Measurements from ENCODE around the gene CABP7. TPM values are rescaled to one million over a fixed set of nuclear protein-coding genes. Genes with fewer than 3 reads are reported as not detected.

Gene CABP7
- total RNA-seq = not detected
- long read RNA-seq, partial matches to known transcripts = 0 of 4 reads
- long read RNA-seq, other reads (novel, unspliced or antisense) = 4 of 4 reads

- TF ChIP-seq CTCF (IDR thresholded peaks at IDR 0.05) = no peak
- peaks cover 65% of the 10 kb centered on the region for H3K27me3 ChIP-seq (ENCODE audit: low read depth)
These were observed at the start of gene CABP7 for GRCh38 chr22:29719899-29720645. Gene CABP7, plus strand, starts transcription at chr22:29720003. Its CDS starts 422 bp downstream, at chr22:29720425.

GRCh38 chr22:29670626-29671025, 49.2 kb upstream of the CABP7 start:
- no peaks in the 10 kb centered on the region for H3K9me3 ChIP-seq
- H3K4me1 ChIP-seq = no peaks in the 10 kb centered on the region
- no peak overlapping the region for H3K4me3 ChIP-seq
- peaks cover 92% of the 10 kb centered on the region for H3K36me3 ChIP-seq
- intact Hi-C loops (cut with DNase I) = no loop called here
- no peaks in the 10 kb centered on the region for H3K27me3 ChIP-seq (ENCODE audit: low read depth)
- no peak for ATAC-seq
- DNase-seq = no peak
- no peak overlapping the region for H3K27ac ChIP-seq
- TF ChIP-seq CTCF (IDR thresholded peaks at IDR 0.05) = no peak

More at GRCh38 chr22:29719899-29720645, at the start of gene CABP7:
- ATAC-seq (no peak), DNase-seq (no peak)
- H3K9me3 ChIP-seq = no peaks in the 10 kb centered on the region
- no peak within 1 kb of the TSS for H3K27ac ChIP-seq
- intact Hi-C loops (cut with DNase I) = no loop called here
- no peaks in the 10 kb centered on the region for H3K36me3 ChIP-seq
- H3K4me1 ChIP-seq = peaks cover 3% of the 10 kb centered on the region
- peak within 1 kb of the TSS; percentile 11 for H3K4me3 ChIP-seq

GRCh38 chr22:29673361-29674066, 46.3 kb upstream of the CABP7 start:
- ATAC-seq (no peak), DNase-seq (no peak)
- Histone ChIP-seq H3K27ac (no peak overlapping the region), H3K36me3 (peaks cover 95% of the 10 kb centered on the region), H3K4me1 (no peaks in the 10 kb centered on the region), H3K9me3 (no peaks in the 10 kb centered on the region), H3K27me3 (ENCODE audit: low read depth) (no peaks in the 10 kb centered on the region), H3K4me3 (no peak overlapping the region)
- intact Hi-C loops (cut with DNase I) = no loop called here
- TF ChIP-seq CTCF (IDR thresholded peaks at IDR 0.05) = no peak

GRCh38 chr22:29674121-29674520, 45.7 kb upstream of the CABP7 start:
- H3K36me3 ChIP-seq = peaks cover 95% of the 10 kb centered on the region
- H3K27me3 ChIP-seq (ENCODE audit: low read depth) = no peaks in the 10 kb centered on the region
- ATAC-seq = no peak
- H3K27ac ChIP-seq = no peak overlapping the region
- no peaks in the 10 kb centered on the region for H3K9me3 ChIP-seq
- DNase-seq = no peak
- H3K4me3 ChIP-seq = no peak overlapping the region
- H3K4me1 ChIP-seq = no peaks in the 10 kb centered on the region
- TF ChIP-seq CTCF (IDR thresholded peaks at IDR 0.05) = no peak
- intact Hi-C loops (cut with DNase I) = no loop called here

GRCh38 chr22:29679316-29679715, 40.5 kb upstream of the CABP7 start:
- ATAC-seq = no peak
- H3K9me3 ChIP-seq = no peaks in the 10 kb centered on the region
- TF ChIP-seq CTCF (IDR thresholded peaks at IDR 0.05) = no peak
- no peaks in the 10 kb centered on the region for H3K27me3 ChIP-seq (ENCODE audit: low read depth)
- DNase-seq = no peak
- no peak overlapping the region for H3K27ac ChIP-seq
- H3K4me3 ChIP-seq = no peak overlapping the region
- H3K4me1 ChIP-seq = no peaks in the 10 kb centered on the region
- H3K36me3 ChIP-seq = peaks cover 100% of the 10 kb centered on the region
- intact Hi-C loops (cut with DNase I) = no loop called here

Data from lower lobe of right lung (tissue), 2 donors.